Breast epithelium (tissue), 4 donors: ENCODE data around the gene GALNT8. TPM values are rescaled to one million over a fixed set of nuclear protein-coding genes. Genes with fewer than 3 reads are reported as not detected.
A peak's percentile ranks its signal among the peaks of the same experiment; 100 is the strongest.

Experiments
- DNase-seq, 2 donors: peaks; one replicate each; pipeline ENCODE4 v3.0.0-alpha.2; 2019; ENCODE audit warnings: low spot score in 2 of 2
- H3K27ac ChIP-seq, 2 donors: fragments of 200-600 bp; sonication (generic) in 1 of 2; one replicate each; pipeline ENCODE4 v1.5.1; 2016 to 2019; ENCODE audit warnings: mild to moderate bottlenecking in 1 of 2
- H3K27me3 ChIP-seq, 2 donors: fragments of 200-600 bp; sonication (generic) in 1 of 2; one replicate each; pipeline versions ENCODE4 v1.5.1 to v1.6.0; 2017 to 2019; ENCODE audit warnings: control low read depth in 1 of 2, mild to moderate bottlenecking in 1 of 2
- H3K36me3 ChIP-seq: fragments of 200-600 bp; one replicate; pipeline ENCODE4 v1.5.1; 2019
- H3K4me1 ChIP-seq, 2 donors: fragments of 200-600 bp; sonication (generic); one replicate each; pipeline ENCODE4 v1.5.1; 2016 to 2019; ENCODE audit warnings: control low read depth in 1 of 2
- H3K4me3 ChIP-seq, 3 donors: fragments of 200-600 bp; sonication (generic); 1 replicate in 2 of 3; 2 replicates in 1 of 3; pipeline ENCODE4 v1.5.1; 2016 to 2019; ENCODE audit warnings: mild to moderate bottlenecking in 3 of 3, moderate library complexity in 2 of 3
- H3K9me3 ChIP-seq, 2 donors: fragments of 200-600 bp; sonication (generic) in 1 of 2; one replicate each; pipeline ENCODE4 v1.5.1; 2016 to 2019; ENCODE audit warnings: control low read depth in 1 of 2
- POLR2A ChIP-seq: fragments of 450-650 bp; IDR thresholded peaks from one replicate; pipeline ENCODE4 v1.6.1; 2016; ENCODE audit warnings: antibody characterized with exemption, mild to moderate bottlenecking, moderate library complexity
- POLR2AphosphoS5 ChIP-seq, 3 donors: sonication (generic); formaldehyde crosslinking; IDR thresholded peaks; one replicate each; pipeline ENCODE4 v1.6.1; 2017; ENCODE audit warnings: antibody characterized with exemption in 3 of 3
- intact Hi-C: fragments of 100-400 bp; cut with DNase I; formaldehyde crosslinking; loops from one replicate; pipeline ENCODE4 v1.15.1; 2023; ENCODE audit warnings: low total_unique reads
- total RNA-seq, 3 donors: library from RNA; depleted of rRNA; stranded (reverse); fragments of >200 nt; gene quantifications; one replicate each; pipeline ENCODE4 v1.1.0, GENCODE V29; 2016
- TF ChIP-seq, protein P1 (sequence below), 3 donors: fragments of 450-650 bp; IDR thresholded peaks; one replicate each; pipeline ENCODE4 v1.5.1; 2016 to 2017; ENCODE audit warnings: antibody characterized with exemption in 3 of 3, mild to moderate bottlenecking in 3 of 3, moderate library complexity in 3 of 3

GALNT8 gene
- total RNA-seq, 3 donors from 2014 or later, result 1.3 to 2.7 (median 1.6) TPM

DNA sequence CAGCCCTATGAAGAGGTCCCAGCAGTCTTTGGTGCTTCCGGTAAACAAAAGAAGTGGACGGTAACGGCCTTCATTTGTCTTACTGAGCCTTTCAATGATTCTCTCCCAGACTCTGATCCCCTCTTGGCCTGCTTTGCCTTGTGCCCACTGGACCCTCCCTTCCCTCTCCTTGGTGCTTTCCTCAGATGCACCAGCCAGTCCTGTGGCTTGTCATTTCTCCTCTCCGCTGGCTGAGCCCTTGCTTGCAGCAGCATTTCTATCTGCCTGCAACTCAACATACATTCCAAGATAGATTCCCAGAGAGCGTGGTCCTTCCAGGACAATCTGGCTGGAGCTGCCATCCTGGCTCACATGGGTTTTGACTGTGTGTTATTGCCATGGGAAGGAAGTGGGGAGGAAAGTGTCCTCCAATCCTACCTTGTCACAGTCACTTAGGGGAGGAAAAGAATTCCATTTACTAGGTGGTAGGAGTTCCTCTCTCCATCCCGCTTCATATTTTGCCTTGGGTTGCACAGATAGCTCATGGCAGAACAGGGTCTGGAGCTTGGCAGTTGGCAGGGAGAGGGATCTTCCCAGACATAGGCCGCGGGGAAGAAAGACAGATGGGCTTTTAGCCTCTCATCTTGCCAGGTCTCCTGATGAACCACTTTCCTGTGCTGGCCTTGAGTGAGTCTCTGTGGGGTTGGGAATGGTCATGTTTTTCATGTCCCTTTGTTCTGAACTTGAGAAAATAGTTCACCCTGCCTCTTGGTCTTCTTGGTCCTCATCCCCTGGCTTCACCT, 96.7 kb downstream of the GALNT8 start:
- no peak for TF ChIP-seq POLR2AphosphoS5 (IDR thresholded peaks at IDR 0.05)
- TF ChIP-seq POLR2A, result no peak
- TF ChIP-seq, protein P1, sequence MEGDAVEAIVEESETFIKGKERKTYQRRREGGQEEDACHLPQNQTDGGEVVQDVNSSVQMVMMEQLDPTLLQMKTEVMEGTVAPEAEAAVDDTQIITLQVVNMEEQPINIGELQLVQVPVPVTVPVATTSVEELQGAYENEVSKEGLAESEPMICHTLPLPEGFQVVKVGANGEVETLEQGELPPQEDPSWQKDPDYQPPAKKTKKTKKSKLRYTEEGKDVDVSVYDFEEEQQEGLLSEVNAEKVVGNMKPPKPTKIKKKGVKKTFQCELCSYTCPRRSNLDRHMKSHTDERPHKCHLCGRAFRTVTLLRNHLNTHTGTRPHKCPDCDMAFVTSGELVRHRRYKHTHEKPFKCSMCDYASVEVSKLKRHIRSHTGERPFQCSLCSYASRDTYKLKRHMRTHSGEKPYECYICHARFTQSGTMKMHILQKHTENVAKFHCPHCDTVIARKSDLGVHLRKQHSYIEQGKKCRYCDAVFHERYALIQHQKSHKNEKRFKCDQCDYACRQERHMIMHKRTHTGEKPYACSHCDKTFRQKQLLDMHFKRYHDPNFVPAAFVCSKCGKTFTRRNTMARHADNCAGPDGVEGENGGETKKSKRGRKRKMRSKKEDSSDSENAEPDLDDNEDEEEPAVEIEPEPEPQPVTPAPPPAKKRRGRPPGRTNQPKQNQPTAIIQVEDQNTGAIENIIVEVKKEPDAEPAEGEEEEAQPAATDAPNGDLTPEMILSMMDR (IDR thresholded peaks at IDR 0.05), result no peak
- Histone ChIP-seq H3K9me3 (no peaks in the 10 kb centered on the region), H3K27ac (no peak overlapping the region), H3K4me3 (no peak overlapping the region), H3K27me3 (peaks cover 0 to 27% of the 10 kb centered on the region in 2 donors), H3K36me3 (no peaks in the 10 kb centered on the region), H3K4me1 (no peaks in the 10 kb centered on the region)
- no peak for DNase-seq
- intact Hi-C loops, result no loop called here

- H3K4me3 ChIP-seq, result peak overlapping the region in 1 of 3 donors; percentile 2
- no peaks in the 10 kb centered on the region for H3K36me3 ChIP-seq
- TF ChIP-seq, protein P1 (IDR thresholded peaks at IDR 0.05), result no peak
- TF ChIP-seq POLR2AphosphoS5 (IDR thresholded peaks at IDR 0.05) (no peak), POLR2A (no peak)
- H3K9me3 ChIP-seq, result no peaks in the 10 kb centered on the region
- no peaks in the 10 kb centered on the region for H3K4me1 ChIP-seq
- no peak for DNase-seq
- no peak overlapping the region for H3K27ac ChIP-seq
- intact Hi-C loops, result no loop called here
- peaks cover 0 to 19% of the 10 kb centered on the region in 2 donors for H3K27me3 ChIP-seq
These were observed 97.7 kb downstream of the GALNT8 start for GRCh38 chr12:4817880-4818279.

DNA sequence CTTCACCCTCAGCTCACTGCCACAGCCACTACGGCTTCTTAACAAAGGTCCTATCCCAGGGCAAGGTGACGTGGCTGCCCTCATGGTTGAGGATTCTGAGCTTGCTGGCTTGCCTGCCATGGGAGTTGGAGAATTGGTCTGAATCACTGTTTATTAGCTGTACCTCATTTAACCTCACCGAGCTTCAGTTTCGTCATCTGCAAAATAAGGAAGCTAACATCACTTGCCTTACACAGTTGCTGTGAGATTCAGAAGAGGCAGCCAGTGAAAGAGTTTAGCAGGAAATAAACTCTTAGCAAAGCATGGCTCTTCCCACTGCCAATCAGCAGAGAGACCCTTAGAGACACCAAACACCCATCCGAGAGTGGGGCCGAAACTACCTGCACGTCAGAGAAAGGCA, 99.5 kb downstream of the GALNT8 start:
- no peak for DNase-seq
- Histone ChIP-seq H3K27me3 (peaks cover 0 to 9% of the 10 kb centered on the region in 2 donors), H3K4me1 (no peaks in the 10 kb centered on the region), H3K4me3 (no peak overlapping the region), H3K27ac (no peak overlapping the region), H3K36me3 (no peaks in the 10 kb centered on the region), H3K9me3 (no peaks in the 10 kb centered on the region)
- intact Hi-C loops, result no loop called here
- TF ChIP-seq, protein P1 (IDR thresholded peaks at IDR 0.05), result no peak
- TF ChIP-seq POLR2A (no peak), POLR2AphosphoS5 (IDR thresholded peaks at IDR 0.05) (no peak)

GRCh38 chr12:4820971-4821370, 100.8 kb downstream of the GALNT8 start:
- H3K27me3 ChIP-seq, result no peaks in the 10 kb centered on the region
- no peaks in the 10 kb centered on the region for H3K4me1 ChIP-seq
- no peaks in the 10 kb centered on the region for H3K9me3 ChIP-seq
- no peak for DNase-seq
- H3K27ac ChIP-seq, result no peak overlapping the region
- H3K4me3 ChIP-seq, result no peak overlapping the region
- intact Hi-C loops, result no loop called here
- no peaks in the 10 kb centered on the region for H3K36me3 ChIP-seq
- TF ChIP-seq POLR2AphosphoS5 (IDR thresholded peaks at IDR 0.05) (no peak), POLR2A (no peak)
- TF ChIP-seq, protein P1 (IDR thresholded peaks at IDR 0.05), result no peak

Other genes with a start within 250 kb of the GALNT8 start
- gene RAD51AP1, start 181.5 kb upstream of the GALNT8 start, total RNA-seq, result 1 to 10 TPM; 2.1 to 5.4 (median 2.9) TPM
- 10 to 100 TPM; 18.6 to 38.0 (median 29.0) TPM for gene DYRK4, start 158.2 kb upstream of the GALNT8 start, total RNA-seq
- 1 to 10 TPM in 2 of 3 donors, under 1 TPM in 1; 0.33 to 2.2 (median 2.2) TPM for gene AKAP3, start 71.3 kb upstream of the GALNT8 start, total RNA-seq
- 10 to 100 TPM; 18.7 to 29.9 (median 26.5) TPM for gene NDUFA9, start 71.3 kb upstream of the GALNT8 start, total RNA-seq
- gene KCNA1, start 189.5 kb downstream of the GALNT8 start, total RNA-seq, result 1 to 10 TPM in 2 of 3 donors, under 1 TPM in 1; 0.48 to 1.3 (median 1.3) TPM